H1 (cell line): ENCODE results near the gene RAMP3. TPM values are rescaled to one million over a fixed set of nuclear protein-coding genes. Genes with fewer than 3 reads are reported as not detected.

Experiments used
- CTCF ChIA-PET: fragments of 300-600 bp; sonication (Branson Sonifier 250); formaldehyde crosslinking; loops from one replicate; lab custom pipeline; 2021; ENCODE audit not compliant: partially characterized antibody; lab: Charles Lee
- POLR2A ChIA-PET: fragments of 300-600 bp; sonication (Branson Sonifier 250); formaldehyde crosslinking; loops from one replicate; lab custom pipeline; 2021; ENCODE audit warnings: inconsistent platforms; ENCODE audit not compliant: partially characterized antibody; lab: Charles Lee
- DNase-seq, 2 experiments: peaks; one replicate each; pipeline versions ENCODE4 v3.0.0 to v3.0.0-alpha.2; 2010 to 2022; ENCODE audit warnings: low spot score in 2 of 2, low read depth in 1 of 2, mixed read lengths in 1 of 2
- FAIRE-seq: peaks from 2 replicates; lab custom pipeline; 2011; peaks lifted over from hg19 to GRCh38; lab: Jason Lieb, UNC
- H2AFZ ChIP-seq: 2 replicates; pipeline ENCODE4 v1.8.1; 2012; ENCODE audit warnings: low read length, inconsistent platforms
- H2AK5ac ChIP-seq: 2 replicates; pipeline ENCODE4 v1.6.1; 2013; ENCODE audit warnings: low read depth, low read length
- H2BK120ac ChIP-seq: replicated peaks from 2 replicates; pipeline ENCODE3; 2013; ENCODE audit warnings: low read depth, low read length, inconsistent platforms
- H2BK12ac ChIP-seq: 2 replicates; pipeline ENCODE4 v1.6.1; 2013; ENCODE audit warnings: low read depth, low read length
- H2BK15ac ChIP-seq: 2 replicates; pipeline ENCODE4 v1.6.1; 2013; ENCODE audit warnings: low read length
- H2BK20ac ChIP-seq: 2 replicates; pipeline ENCODE4 v1.6.1; 2013; ENCODE audit warnings: low read length
- H2BK5ac ChIP-seq: 2 replicates; pipeline ENCODE4 v1.6.1; 2013; ENCODE audit warnings: low read depth, low read length
- H3K14ac ChIP-seq: 2 replicates; pipeline ENCODE4 v1.6.1; 2013; ENCODE audit warnings: inconsistent platforms; ENCODE audit not compliant: insufficient read length
- H3K18ac ChIP-seq: 2 replicates; pipeline ENCODE4 v1.6.1; 2013; ENCODE audit warnings: low read length; ENCODE audit errors: extremely low read depth
- H3K23ac ChIP-seq: 2 replicates; pipeline ENCODE4 v1.6.1; 2013; ENCODE audit warnings: inconsistent platforms; ENCODE audit not compliant: insufficient read length
- H3K23me2 ChIP-seq: 2 replicates; pipeline ENCODE4 v1.6.1; 2013; ENCODE audit warnings: low read depth, low read length
- H3K27ac ChIP-seq: 2 replicates; pipeline ENCODE4 v1.6.1; 2011; ENCODE audit warnings: low read depth, low read length, inconsistent platforms
- H3K27me3 ChIP-seq, 4 experiments: replicated peaks in 1 of 4; 1 replicate in 1 of 4; 2 replicates in 3 of 4; pipeline versions ENCODE4 v1.6.1 to v1.8.1; 2011 to 2013; ENCODE audit warnings: low read length in 3 of 4, mild to moderate bottlenecking in 3 of 4, inconsistent platforms in 2 of 4, mixed read lengths in 2 of 4, moderate library complexity in 1 of 4; ENCODE audit not compliant: control insufficient read depth in 3 of 4, insufficient read depth in 3 of 4; ENCODE audit errors: extremely low read depth in 1 of 4
- H3K36me3 ChIP-seq, 4 experiments: 2 replicates each; pipeline versions ENCODE4 v1.6.1 to v1.8.1; 2011 to 2013; ENCODE audit warnings: mild to moderate bottlenecking in 4 of 4, low read length in 3 of 4, moderate library complexity in 2 of 4, control low read depth in 1 of 4, inconsistent platforms in 1 of 4; ENCODE audit not compliant: insufficient read depth in 4 of 4, control insufficient read depth in 2 of 4
- H3K4ac ChIP-seq: replicated peaks from 2 replicates; pipeline ENCODE3; 2013; ENCODE audit warnings: low read length, low read depth, mixed read lengths, inconsistent platforms; ENCODE audit not compliant: insufficient read length
- H3K4me1 ChIP-seq, 4 experiments: replicated peaks in 1 of 4; 1 replicate in 1 of 4; 2 replicates in 3 of 4; pipeline versions ENCODE4 v1.6.1 to v1.8.1; 2011 to 2013; ENCODE audit warnings: low read length in 3 of 4, inconsistent platforms in 2 of 4, mixed read lengths in 1 of 4; ENCODE audit not compliant: insufficient read depth in 4 of 4, control insufficient read depth in 3 of 4
- H3K4me2 ChIP-seq, 2 experiments: 2 replicates each; pipeline versions ENCODE4 v1.6.1 to v1.8.1; 2011 to 2013; ENCODE audit warnings: low read depth in 2 of 2, low read length in 2 of 2, control low read depth in 1 of 2, inconsistent platforms in 1 of 2, mild to moderate bottlenecking in 1 of 2; ENCODE audit not compliant: insufficient read depth in 1 of 2
- H3K4me3 ChIP-seq, 4 experiments: fragments of 200-600, 300-600 bp in 1 of 4; sonication (generic), shearing (Covaris generic), sonication (Bioruptor Twin) in 1 of 4; 2 replicates each; pipeline versions ENCODE4 v1.5.1 to v1.8.1; 2011 to 2016; ENCODE audit warnings: low read length in 4 of 4, low read depth in 3 of 4, control low read depth in 2 of 4, inconsistent platforms in 2 of 4, mild to moderate bottlenecking in 2 of 4, mixed read lengths in 1 of 4, moderate library complexity in 1 of 4; ENCODE audit not compliant: insufficient read depth in 2 of 4; ENCODE audit errors: extremely low read depth in 1 of 4
- H3K56ac ChIP-seq: replicated peaks from 2 replicates; pipeline ENCODE3; 2013; ENCODE audit warnings: low read depth, mild to moderate bottlenecking, mixed read lengths, low read length, inconsistent platforms; ENCODE audit not compliant: insufficient read length
- H3K79me1 ChIP-seq: 2 replicates; pipeline ENCODE4 v1.6.1; 2013; ENCODE audit warnings: low read depth, low read length, control low read depth
- H3K79me2 ChIP-seq, 2 experiments: 2 replicates each; pipeline versions ENCODE4 v1.6.1 to v1.8.1; 2012 to 2013; ENCODE audit warnings: low read length in 2 of 2, mild to moderate bottlenecking in 2 of 2, inconsistent platforms in 1 of 2; ENCODE audit not compliant: insufficient read depth in 2 of 2, control insufficient read depth in 1 of 2
- H3K9ac ChIP-seq, 4 experiments: replicated peaks in 1 of 4; 1 replicate in 1 of 4; 2 replicates in 3 of 4; pipeline versions ENCODE4 v1.6.1 to v1.8.1; 2011 to 2013; ENCODE audit warnings: low read depth in 3 of 4, low read length in 3 of 4, control low read depth in 2 of 4, mild to moderate bottlenecking in 2 of 4, moderate library complexity in 2 of 4, inconsistent platforms in 1 of 4; ENCODE audit errors: extremely low read depth in 1 of 4
- H3K9me3 ChIP-seq, 2 experiments: 2 replicates each; pipeline versions ENCODE4 v1.6.1 to v1.8.1; 2012 to 2013; ENCODE audit warnings: mild to moderate bottlenecking in 2 of 2, moderate library complexity in 2 of 2, control low read depth in 1 of 2, inconsistent platforms in 1 of 2, low read depth in 1 of 2, low read length in 1 of 2, mixed read lengths in 1 of 2; ENCODE audit not compliant: insufficient read depth in 2 of 2
- H4K20me1 ChIP-seq, 2 experiments: replicated peaks in 1 of 2; 2 replicates each; pipeline versions ENCODE3 to v1.8.1; 2011 to 2013; ENCODE audit warnings: inconsistent platforms in 2 of 2, low read length in 2 of 2, mild to moderate bottlenecking in 1 of 2; ENCODE audit not compliant: insufficient read depth in 2 of 2, control insufficient read depth in 1 of 2
- H4K5ac ChIP-seq: 2 replicates; pipeline ENCODE4 v1.6.1; 2013; ENCODE audit warnings: low read length, low read depth, mixed read lengths, inconsistent platforms; ENCODE audit not compliant: insufficient read length
- H4K8ac ChIP-seq: 2 replicates; pipeline ENCODE4 v1.8.0; 2013; ENCODE audit warnings: mild to moderate bottlenecking, moderate library complexity, low read length, inconsistent platforms; ENCODE audit not compliant: insufficient read depth; ENCODE audit errors: extremely low read depth
- H4K91ac ChIP-seq: replicated peaks from 2 replicates; pipeline ENCODE3; 2013; ENCODE audit warnings: low read length, mixed read lengths, inconsistent platforms; ENCODE audit not compliant: insufficient read length
- CHD1 ChIP-seq: IDR thresholded peaks from 2 replicates; pipeline ENCODE4 v1.6.1; 2012; ENCODE audit warnings: low read depth, low read length, improper control_type of control experiment
- EZH2 ChIP-seq: fragments of 200-600 bp; sonication (generic); IDR thresholded peaks from 2 replicates; pipeline ENCODE4 v1.7.1; 2012; ENCODE audit warnings: low read depth, mild to moderate bottlenecking, moderate library complexity, low read length, inconsistent platforms; ENCODE audit not compliant: severe bottlenecking
- FOSL1 ChIP-seq: IDR thresholded peaks from 2 replicates; pipeline ENCODE4 v1.6.1; 2011; ENCODE audit warnings: mild to moderate bottlenecking, low read depth, low read length, moderate library complexity; ENCODE audit not compliant: insufficient read depth
- KDM5A ChIP-seq: fragments of 200-600 bp; IDR thresholded peaks from 2 replicates; pipeline ENCODE4 v1.7.1; 2012; ENCODE audit warnings: mild to moderate bottlenecking, low read length, inconsistent platforms, mixed read lengths
- POLR2A ChIP-seq, 2 experiments: IDR thresholded peaks; 1 replicate in 1 of 2; 2 replicates in 1 of 2; pipeline ENCODE4 v1.6.1; 2011; ENCODE audit warnings: low read depth in 2 of 2, low read length in 2 of 2, mild to moderate bottlenecking in 2 of 2; ENCODE audit errors: control extremely low read depth in 1 of 2
- RNF2 ChIP-seq: fragments of 200-900, 300-1000 bp; sonication (generic); IDR thresholded peaks from 2 replicates; pipeline ENCODE4 v1.7.1; 2016; ENCODE audit warnings: borderline replicate concordance, low read depth, mild to moderate bottlenecking, antibody characterized with exemption, low read length; ENCODE audit not compliant: poor library complexity, severe bottlenecking; ENCODE audit errors: missing control alignments
- TCF12 ChIP-seq: IDR thresholded peaks from 2 replicates; pipeline ENCODE4 v1.6.1; 2011; ENCODE audit warnings: low read depth, mild to moderate bottlenecking, low read length
- USF2 ChIP-seq: IDR thresholded peaks from 2 replicates; pipeline ENCODE4 v1.6.1; 2011; ENCODE audit warnings: low read length, improper control_type of control experiment
- ZNF274 ChIP-seq: IDR thresholded peaks from 2 replicates; pipeline ENCODE4 v1.7.0; 2012; ENCODE audit warnings: low read length, borderline replicate concordance; ENCODE audit errors: extremely low read depth
- WGBS, 2 experiments: shearing (Covaris generic) in 1 of 2; methylation state at CpG; one replicate each; pipeline versions ENCODE4 v1.1.6 to v1.1.7; 2013 to 2015; ENCODE audit warnings: low lambda C conversion rate in 2 of 2, mixed read lengths in 2 of 2, inconsistent platforms in 1 of 2, low coverage in 1 of 2, missing lambda C conversion rate in 1 of 2; ENCODE audit not compliant: insufficient replicate concordance in 2 of 2, insufficient coverage in 1 of 2, insufficient read length in 1 of 2; ENCODE audit errors: extremely low coverage in 1 of 2, missing lambda C conversion rate in 1 of 2; 5-methylcytosine and 5-hydroxymethylcytosine counted together
- polyA plus RNA-seq, 7 experiments: library from polyadenylated mRNA; depleted of rRNA in 3 of 7; stranded (reverse) in 5 of 7; unstranded in 2 of 7; fragments of >200 nt in 5 of 7; fragments of 200-250 nt in 2 of 7; gene quantifications; 1 replicate in 5 of 7; 2 replicates in 1 of 7; 4 replicates in 1 of 7; pipeline versions ENCODE4 v1.2.1 to v1.2.3, GENCODE V29; 2011 to 2013; ENCODE audit warnings: missing spikeins in 2 of 7, mixed read lengths in 2 of 7
- total RNA-seq: library from RNA; stranded (reverse); fragmentation: NEBNext Ultra II Directional; extraction: Animal tissue kit (Norgen Biotek cat#: 25700); gene quantifications from 2 replicates; pipeline ENCODE4 v1.2.1, GENCODE V29; 2021
- TF ChIP-seq, protein P1 (sequence below): IDR thresholded peaks from 2 replicates; pipeline ENCODE4 v1.6.1; 2012; ENCODE audit warnings: inconsistent platforms

Gene RAMP3
- total and polyA plus RNA-seq, 2 of the 8 experiments (the other 6 are each of a cell fraction or from before 2014, with no cell fraction given): 0.88 to 0.98 TPM

- TF ChIP-seq ZNF274 (no peak), TCF12 (no peak), POLR2A (IDR thresholded peaks at IDR 0.05; ENCODE audit: control extremely low read depth in 1 of 2, low read depth in 2 of 2, low read length in 2 of 2) (no peak), FOSL1 (no peak), EZH2 (no peak), RNF2 (no peak), CHD1 (no peak), USF2 (no peak), KDM5A (no peak)
- TF ChIP-seq, protein P1, sequence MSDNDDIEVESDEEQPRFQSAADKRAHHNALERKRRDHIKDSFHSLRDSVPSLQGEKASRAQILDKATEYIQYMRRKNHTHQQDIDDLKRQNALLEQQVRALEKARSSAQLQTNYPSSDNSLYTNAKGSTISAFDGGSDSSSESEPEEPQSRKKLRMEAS: no peak
- H2AFZ ChIP-seq: no peak overlapping the region
- WGBS, 2 experiments: 96% methylated on average over 3 of the region's 3 CpGs; no CpG with 5 or more reads in 1 of the 2 experiments
- no peak overlapping the region for H4K5ac ChIP-seq
- no peak overlapping the region for H2AK5ac ChIP-seq
- no peak overlapping the region for H2BK20ac ChIP-seq
- H2BK12ac ChIP-seq: no peak overlapping the region
- H4K91ac ChIP-seq: no peak overlapping the region
- H2BK5ac ChIP-seq: no peak overlapping the region
- no peak overlapping the region for H3K27ac ChIP-seq
- H3K4me2 ChIP-seq: no peak overlapping the region
- H3K23ac ChIP-seq: no peak overlapping the region
- H3K27me3 ChIP-seq: no peaks in the 10 kb centered on the region
- H3K18ac ChIP-seq: no peak overlapping the region
- H3K23me2 ChIP-seq: no peaks in the 10 kb centered on the region
- no peak overlapping the region for H2BK15ac ChIP-seq
- H3K4ac ChIP-seq: no peak overlapping the region
- no peaks in the 10 kb centered on the region for H4K20me1 ChIP-seq
- DNase-seq: no peak
- H3K4me3 ChIP-seq: no peak overlapping the region
- no peaks in the 10 kb centered on the region for H3K79me2 ChIP-seq
- no peak overlapping the region for H2BK120ac ChIP-seq
- no peak overlapping the region for H3K14ac ChIP-seq
- no peak overlapping the region for H3K9ac ChIP-seq
- POLR2A ChIA-PET: no interaction called here
- no peaks in the 10 kb centered on the region for H3K36me3 ChIP-seq
- H3K9me3 ChIP-seq: no peaks in the 10 kb centered on the region
- H3K4me1 ChIP-seq: no peaks in the 10 kb centered on the region
- H3K56ac ChIP-seq: no peak overlapping the region
- CTCF ChIA-PET: no interaction called here
- H4K8ac ChIP-seq: no peak overlapping the region
- no peak for FAIRE-seq
- no peaks in the 10 kb centered on the region for H3K79me1 ChIP-seq
Measured at GRCh38 chr7:45198986-45199385, 41.4 kb downstream of the RAMP3 start.
